ENCODE results near the gene MFAP4. TPM values are rescaled to one million over a fixed set of nuclear protein-coding genes. Genes with fewer than 3 reads are reported as not detected.

The MFAP4 gene
- total RNA-seq, 1 donor from 2014 or later: 205 TPM

DNA sequence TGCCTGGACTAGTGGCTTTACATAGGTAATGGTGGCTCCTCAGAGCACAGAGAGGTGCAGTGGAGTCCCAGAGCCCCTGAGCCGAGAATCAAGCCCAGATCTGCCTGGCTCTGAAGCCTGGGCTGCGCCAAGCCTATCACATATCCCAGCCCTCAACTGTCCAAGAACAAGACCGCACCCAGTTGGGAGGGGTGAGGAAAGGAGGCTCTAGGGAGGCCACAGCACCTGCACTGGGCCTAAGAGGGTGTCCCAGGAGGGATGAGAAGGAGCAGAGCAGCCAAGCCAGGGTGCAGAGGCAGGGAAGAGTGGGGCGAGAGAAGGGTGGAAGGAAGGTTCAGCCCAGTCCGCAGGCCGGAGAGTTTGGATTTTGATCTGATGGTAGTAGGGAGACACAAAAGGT is 23.1 kb upstream of the MFAP4 start:
- H3K36me3 ChIP-seq: no peaks in the 10 kb centered on the region
- DNase-seq (ENCODE audit: extremely low spot score in 2 of 2): no peak
- H3K9me3 ChIP-seq: no peaks in the 10 kb centered on the region
- H3K27ac ChIP-seq: no peak overlapping the region
- H3K4me1 ChIP-seq: peaks cover 6% of the 10 kb centered on the region
- intact Hi-C loops (cut with DNase I): no loop called here
- TF ChIP-seq POLR2AphosphoS5 (IDR thresholded peaks at IDR 0.05; ENCODE audit: insufficient read depth in 1 of 2, low read depth in 1 of 2) (no peak), POLR2A (IDR thresholded peaks at IDR 0.05) (no peak), CTCF (IDR thresholded peaks at IDR 0.05) (no peak)
- H3K27me3 ChIP-seq: no peaks in the 10 kb centered on the region
- H3K4me3 ChIP-seq: no peak overlapping the region

DNA sequence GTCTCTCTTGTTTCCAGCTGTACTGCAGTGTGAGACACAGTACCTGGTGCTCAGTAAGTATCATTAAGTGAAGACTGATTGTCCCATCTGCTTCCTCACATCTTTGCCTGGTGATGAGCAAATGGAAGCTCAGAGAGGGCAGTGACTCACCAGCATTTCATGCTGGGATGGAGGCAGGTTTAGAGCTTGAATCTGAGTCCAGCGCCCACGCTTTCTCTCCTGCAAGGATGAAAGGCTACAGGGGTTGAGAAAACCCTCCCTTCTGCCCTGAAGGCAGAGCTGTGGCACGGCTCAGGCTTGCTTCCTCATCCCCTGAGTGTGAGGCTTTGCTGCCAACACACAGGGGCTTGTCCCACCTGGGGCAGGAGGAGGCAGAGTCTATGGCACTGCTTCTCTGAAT is 22.5 kb upstream of the MFAP4 start:
- H3K36me3 ChIP-seq: no peaks in the 10 kb centered on the region
- no peak overlapping the region for H3K27ac ChIP-seq
- no peak overlapping the region for H3K4me3 ChIP-seq
- H3K9me3 ChIP-seq: no peaks in the 10 kb centered on the region
- TF ChIP-seq POLR2AphosphoS5 (IDR thresholded peaks at IDR 0.05; ENCODE audit: insufficient read depth in 1 of 2, low read depth in 1 of 2) (no peak), CTCF (IDR thresholded peaks at IDR 0.05) (no peak), POLR2A (IDR thresholded peaks at IDR 0.05) (no peak)
- intact Hi-C loops (cut with DNase I): no loop called here
- H3K27me3 ChIP-seq: no peaks in the 10 kb centered on the region
- peaks cover 6% of the 10 kb centered on the region for H3K4me1 ChIP-seq
- DNase-seq (ENCODE audit: extremely low spot score in 2 of 2): no peak

GRCh38 chr17:19409066-19409465 is 22.1 kb upstream of the MFAP4 start:
- DNase-seq (ENCODE audit: extremely low spot score in 2 of 2): no peak
- no peak overlapping the region for H3K27ac ChIP-seq
- no peaks in the 10 kb centered on the region for H3K9me3 ChIP-seq
- H3K36me3 ChIP-seq: no peaks in the 10 kb centered on the region
- H3K4me3 ChIP-seq: no peak overlapping the region
- TF ChIP-seq CTCF (IDR thresholded peaks at IDR 0.05): no peak
- no peak for TF ChIP-seq POLR2A (IDR thresholded peaks at IDR 0.05)
- TF ChIP-seq POLR2AphosphoS5 (IDR thresholded peaks at IDR 0.05; ENCODE audit: insufficient read depth in 1 of 2, low read depth in 1 of 2): no peak
- H3K27me3 ChIP-seq: no peaks in the 10 kb centered on the region
- intact Hi-C loops (cut with DNase I): no loop called here
- peaks cover 6% of the 10 kb centered on the region for H3K4me1 ChIP-seq

DNA sequence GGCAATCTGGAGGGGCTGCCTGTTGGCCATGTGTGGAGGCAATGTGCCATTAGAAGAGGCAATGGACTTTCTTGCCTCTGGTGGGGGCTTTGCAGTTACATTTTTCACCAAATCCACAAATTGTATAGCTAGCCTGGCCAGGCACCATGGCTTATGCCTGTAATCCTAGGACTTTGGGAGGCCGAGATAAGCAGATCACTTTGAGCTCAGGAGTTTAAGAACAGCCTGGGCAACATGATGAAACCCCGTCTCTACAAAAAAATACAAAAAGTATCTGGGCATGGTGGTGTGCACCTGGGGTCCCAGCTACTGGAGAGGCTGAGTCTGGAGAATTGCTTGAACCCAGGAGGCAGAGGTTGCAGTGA is 21.3 kb upstream of the MFAP4 start:
- Histone ChIP-seq H3K36me3 (no peaks in the 10 kb centered on the region), H3K4me3 (no peak overlapping the region), H3K27me3 (no peaks in the 10 kb centered on the region), H3K4me1 (peaks cover 6% of the 10 kb centered on the region), H3K27ac (no peak overlapping the region), H3K9me3 (no peaks in the 10 kb centered on the region)
- no peak for DNase-seq (ENCODE audit: extremely low spot score in 2 of 2)
- intact Hi-C loops (cut with DNase I): no loop called here
- no peak for TF ChIP-seq POLR2A (IDR thresholded peaks at IDR 0.05)
- no peak for TF ChIP-seq CTCF (IDR thresholded peaks at IDR 0.05)
- TF ChIP-seq POLR2AphosphoS5 (IDR thresholded peaks at IDR 0.05; ENCODE audit: insufficient read depth in 1 of 2, low read depth in 1 of 2): no peak

GRCh38 chr17:19407601-19408345 is 20.8 kb upstream of the MFAP4 start:
- TF ChIP-seq POLR2AphosphoS5 (IDR thresholded peaks at IDR 0.05; ENCODE audit: insufficient read depth in 1 of 2, low read depth in 1 of 2): no peak
- TF ChIP-seq CTCF (IDR thresholded peaks at IDR 0.05): no peak
- TF ChIP-seq POLR2A (IDR thresholded peaks at IDR 0.05): no peak
- Histone ChIP-seq H3K4me1 (peaks cover 10% of the 10 kb centered on the region), H3K9me3 (no peaks in the 10 kb centered on the region), H3K4me3 (no peak overlapping the region), H3K27ac (no peak overlapping the region), H3K27me3 (no peaks in the 10 kb centered on the region), H3K36me3 (no peaks in the 10 kb centered on the region)
- DNase-seq (ENCODE audit: extremely low spot score in 2 of 2): no peak
- intact Hi-C loops (cut with DNase I): no loop called here

Data from vagina (tissue), 2 donors.